NCI-H524 treated with DMSO at 0.1 percent for 48 hours (cell line): ENCODE measurements around the gene GRIK1.

ENCODE experiments used
- DNase-seq: peaks from one replicate; lab custom pipeline; 2025; lab: John Stamatoyannopoulos, UW

Gene GRIK1

DNA sequence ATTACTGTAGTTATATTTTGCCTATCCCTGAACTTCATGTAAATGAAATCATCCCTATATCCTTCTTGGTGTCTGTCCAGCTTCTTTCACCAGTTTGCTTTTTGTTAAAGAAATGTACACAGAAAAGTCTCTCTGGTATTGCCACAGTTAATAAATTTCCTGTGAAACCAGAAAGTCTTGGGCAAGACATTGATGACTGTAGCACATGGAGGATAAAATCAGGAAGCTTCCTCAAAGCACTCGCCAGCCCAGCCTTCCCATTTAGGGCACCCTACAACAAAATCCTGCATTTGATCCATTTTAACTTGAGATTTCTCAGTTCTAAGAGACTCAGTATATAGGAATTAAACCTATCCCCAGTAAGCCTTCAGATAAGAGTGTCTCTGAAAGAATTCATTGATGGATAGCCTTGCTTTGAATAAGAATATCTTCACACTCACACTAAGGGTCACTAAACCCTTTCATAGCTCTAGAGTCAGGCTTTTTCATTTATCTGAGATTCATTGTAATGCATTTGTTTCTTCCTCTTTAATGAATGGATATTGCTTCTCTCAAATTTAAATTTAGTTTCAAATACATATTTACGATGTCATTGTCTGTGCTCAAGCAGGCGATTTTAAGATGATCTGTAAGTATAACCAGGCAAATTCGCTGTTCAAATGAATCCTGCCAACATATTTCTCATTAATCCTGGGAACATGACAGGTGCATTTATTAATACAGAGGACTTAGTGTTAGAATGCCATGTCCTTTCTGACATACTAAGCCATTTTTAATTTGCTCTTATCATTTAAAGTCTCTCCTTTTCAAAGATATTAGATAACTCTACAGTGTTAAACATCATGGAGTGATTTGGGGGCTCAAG is 153.1 kb downstream of the GRIK1 start:
- no peak for DNase-seq

DNA sequence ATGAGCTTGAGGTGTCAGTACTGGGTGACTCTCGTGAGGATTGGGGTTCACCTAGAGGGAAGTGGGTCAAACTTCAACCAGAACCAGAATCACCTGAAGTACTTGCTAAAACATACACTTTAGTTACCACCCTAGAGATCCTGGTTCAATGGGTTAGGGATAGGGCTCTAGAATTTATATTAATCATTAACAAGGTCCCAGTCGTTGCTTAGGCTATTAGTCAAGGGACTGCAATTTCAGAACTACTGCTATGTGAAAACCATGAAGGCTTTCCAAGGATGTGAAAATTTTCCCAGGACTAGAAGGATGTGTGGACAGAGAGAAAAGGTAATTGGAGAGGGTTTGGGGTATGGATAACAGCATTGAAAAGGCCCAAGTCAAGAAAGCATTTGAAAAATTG is 162.6 kb downstream of the GRIK1 start:
- no peak for DNase-seq

DNA sequence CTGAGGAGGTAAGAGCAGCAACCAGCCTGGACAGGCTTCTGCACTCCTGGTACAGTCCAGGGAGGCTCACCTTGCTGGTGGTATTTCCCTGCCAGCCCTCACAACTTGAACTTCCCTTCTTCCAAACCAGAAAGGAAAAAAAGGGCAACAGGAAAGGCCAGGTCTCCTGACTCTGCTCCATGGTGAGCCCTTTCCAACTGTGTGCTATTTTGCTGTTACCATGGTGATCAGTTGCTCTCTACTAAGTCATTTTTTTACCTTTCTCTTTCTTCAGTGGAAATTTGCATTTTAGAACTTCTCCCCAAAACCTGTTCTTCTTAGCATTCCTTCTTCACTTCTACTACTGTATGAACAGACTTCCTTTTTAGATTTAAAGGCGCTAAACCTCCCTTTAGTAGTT is 164.3 kb downstream of the GRIK1 start:
- DNase-seq = no peak

DNA sequence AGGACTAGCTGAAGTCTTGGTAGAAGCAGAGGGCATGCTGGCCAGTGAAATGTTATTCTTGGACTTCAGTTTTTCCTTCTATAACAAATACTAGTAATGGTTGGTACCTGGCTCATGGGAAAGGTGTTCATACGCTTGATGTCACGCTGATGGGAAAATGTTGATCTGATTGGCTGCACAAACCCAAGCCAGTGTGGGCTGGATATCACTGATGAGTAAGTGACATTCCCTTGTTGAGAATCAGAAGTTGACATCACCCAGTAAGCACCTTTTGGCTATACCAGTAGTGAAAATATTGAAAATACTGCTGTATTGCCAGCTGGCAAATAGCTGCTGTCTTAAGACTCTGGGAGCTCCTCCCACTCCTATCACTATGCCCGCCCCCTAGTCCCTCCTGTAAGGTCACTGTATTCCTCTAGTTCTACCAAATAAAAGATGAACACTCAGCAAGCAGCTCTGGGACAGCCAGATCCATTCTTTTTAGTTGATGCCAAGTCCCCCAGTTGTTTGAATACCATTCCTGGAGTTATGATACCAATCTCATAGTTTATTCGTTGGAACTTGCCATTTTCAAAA is 168.2 kb downstream of the GRIK1 start:
- no peak for DNase-seq

DNA sequence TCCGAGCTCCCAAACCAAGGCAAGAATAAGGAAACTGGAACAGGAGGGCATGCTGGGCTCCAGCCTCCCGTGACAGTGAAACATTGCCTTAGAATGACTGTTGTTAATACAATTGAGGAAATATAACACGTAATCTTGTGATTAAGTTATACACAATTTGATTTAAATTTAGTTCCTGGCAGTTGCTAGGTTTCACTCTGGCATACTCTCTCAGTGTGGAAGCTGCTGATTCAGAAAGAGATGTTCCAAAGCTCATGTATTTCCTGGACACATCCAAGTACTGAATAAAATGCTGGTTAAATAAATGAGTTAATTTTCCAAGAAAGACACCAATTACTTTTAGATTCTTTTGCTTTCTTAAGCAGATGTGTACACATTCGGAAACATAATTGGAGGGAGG is 176.1 kb downstream of the GRIK1 start:
- DNase-seq = no peak

DNA sequence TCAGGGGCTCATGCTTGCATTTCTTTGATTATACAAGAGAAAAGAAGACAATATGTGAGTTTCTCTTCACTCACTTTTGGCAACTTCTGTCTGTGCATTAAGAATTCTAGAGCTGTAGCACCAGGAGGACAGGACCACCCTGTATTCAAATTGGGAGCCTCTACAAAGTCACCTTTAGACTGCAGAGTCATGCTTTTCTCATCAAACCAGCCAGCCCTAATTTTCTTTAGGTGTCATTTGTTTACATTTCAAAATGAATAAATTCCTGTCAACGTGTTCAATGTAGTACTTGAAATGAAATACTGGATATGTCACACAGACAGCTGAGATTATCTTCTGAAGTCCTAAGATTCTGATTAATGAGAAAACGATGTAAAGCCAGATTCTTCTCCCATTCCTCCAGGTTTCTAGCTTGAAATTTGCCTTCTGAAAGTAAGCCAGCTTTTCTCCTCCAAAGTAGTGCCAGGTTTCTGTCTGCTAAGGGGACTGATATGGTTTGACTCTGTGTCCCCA is 177.2 kb downstream of the GRIK1 start:
- no peak for DNase-seq

DNA sequence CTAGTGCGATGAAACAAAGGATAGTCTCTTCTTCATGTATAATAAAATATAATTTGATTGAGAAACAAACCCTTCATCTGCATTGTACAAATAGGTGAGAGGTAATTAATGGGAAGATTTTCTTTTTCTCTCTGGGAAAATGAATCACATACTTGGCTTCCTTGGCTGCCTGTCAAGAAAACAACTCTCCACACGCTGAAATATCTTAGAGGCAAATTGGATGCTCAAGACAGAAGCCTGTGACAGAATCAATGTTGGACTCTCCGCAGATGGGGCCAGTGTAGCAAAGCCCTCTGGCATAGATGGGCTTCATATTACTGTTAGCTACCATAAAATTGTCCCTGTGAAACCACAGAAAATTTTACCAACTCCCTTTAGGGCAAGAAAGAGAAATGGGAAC is 186.6 kb downstream of the GRIK1 start:
- no peak for DNase-seq

DNA sequence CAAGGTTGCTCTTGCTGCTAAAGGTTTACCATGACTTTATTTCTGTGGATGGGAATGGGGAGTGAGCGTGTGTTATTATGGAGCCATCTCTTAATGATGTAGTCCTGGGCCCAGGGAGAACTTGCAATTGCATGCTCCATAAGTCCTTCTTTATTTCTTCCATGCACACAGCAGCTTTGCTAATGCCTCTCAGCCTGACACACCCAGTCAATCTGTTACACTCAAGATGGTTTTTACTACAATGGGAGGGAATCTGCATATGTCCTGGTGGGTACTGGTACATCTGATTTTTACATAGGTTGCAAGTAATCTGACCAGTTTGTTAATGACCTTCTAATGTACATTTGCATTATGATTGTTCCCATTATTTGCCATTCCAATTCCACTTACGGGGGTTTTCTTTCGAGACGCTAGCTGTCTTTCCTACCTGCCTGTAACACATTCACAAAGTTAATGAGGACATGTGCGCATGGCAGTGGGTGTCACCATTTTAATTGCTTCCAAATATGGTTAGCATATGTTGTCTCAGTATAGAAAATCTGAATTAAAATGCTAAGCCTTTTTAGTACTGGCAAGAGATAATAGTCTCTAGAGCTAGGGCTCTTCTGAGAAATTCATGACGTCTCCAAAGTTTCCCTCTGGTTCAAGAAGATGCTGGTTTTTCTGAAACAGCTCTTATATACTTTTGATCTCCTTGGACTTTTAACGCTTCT is 188.2 kb downstream of the GRIK1 start:
- peak; percentile 91 for DNase-seq

DNA sequence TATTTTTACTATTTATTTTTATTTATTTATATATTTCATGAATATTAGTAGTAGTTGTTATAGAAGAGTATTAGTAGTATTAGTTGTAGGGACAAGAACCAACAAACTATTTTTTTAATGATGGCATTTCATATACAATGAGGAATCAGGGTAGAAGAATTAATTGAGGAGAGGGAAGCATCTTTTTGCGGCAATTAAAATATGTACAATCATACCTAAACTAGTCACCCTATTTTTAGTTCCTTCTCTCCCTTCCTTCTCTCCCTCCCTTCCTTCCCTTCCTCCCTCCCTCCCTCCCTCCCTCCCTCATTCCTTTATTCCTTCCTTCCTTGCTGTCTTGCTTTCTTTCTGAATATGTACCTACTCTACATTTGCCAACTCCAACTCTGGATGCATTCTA is 189.8 kb downstream of the GRIK1 start:
- no peak for DNase-seq

DNA sequence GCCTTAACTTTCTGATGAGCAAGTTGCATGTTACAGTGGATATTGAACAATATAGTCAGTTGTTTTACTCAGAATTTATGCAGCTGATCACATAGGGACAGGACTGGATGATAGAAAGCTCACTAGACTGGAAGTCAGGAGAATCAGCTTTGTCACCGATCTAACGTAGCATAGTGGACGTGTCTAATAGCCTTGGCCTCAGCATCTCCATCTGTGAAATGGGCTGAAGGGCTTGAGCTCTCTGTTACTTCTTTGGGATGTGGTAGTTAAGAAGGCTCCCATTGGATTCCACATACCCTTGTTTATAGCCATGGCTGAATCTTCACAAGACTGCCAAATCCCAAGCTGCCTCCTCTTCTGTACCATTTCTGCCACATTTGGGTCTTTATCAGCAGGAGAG is 190.6 kb downstream of the GRIK1 start:
- no peak for DNase-seq

DNA sequence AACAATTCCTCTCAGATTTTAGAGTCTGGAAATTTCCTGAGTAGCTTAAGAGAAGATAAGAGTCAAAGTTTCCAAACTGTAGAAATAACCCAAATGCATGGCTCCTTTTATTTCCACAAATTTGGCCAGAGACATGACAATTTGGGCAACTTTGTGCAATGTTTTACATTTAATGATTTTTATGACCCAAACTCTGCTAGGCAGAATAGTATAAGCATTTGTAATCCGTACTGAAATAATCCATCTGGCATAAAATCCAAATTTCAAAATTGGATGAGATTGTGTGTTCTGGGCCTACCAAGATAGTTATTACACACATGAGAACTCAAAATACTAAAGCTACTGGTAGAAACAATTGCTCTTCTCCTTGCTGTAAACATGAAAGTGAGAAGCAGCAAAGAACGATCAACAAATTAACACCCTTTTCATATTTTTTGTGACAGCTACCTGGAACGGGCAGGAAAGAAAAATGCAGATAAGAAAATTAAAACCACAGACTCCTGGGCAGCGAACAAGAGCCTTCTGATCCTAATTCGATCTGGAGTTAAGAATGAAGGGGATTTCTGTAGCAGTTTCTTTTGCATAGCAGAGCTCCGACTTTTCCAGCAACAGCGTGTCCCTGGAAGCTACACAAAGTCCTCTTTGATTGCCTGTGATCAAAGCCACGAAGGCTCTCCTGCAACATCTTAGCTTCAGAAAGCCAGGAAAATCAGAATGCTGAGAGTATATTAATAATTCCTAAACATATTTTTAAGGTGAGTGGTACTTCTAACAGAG is 191.2 kb downstream of the GRIK1 start:
- no peak for DNase-seq

DNA sequence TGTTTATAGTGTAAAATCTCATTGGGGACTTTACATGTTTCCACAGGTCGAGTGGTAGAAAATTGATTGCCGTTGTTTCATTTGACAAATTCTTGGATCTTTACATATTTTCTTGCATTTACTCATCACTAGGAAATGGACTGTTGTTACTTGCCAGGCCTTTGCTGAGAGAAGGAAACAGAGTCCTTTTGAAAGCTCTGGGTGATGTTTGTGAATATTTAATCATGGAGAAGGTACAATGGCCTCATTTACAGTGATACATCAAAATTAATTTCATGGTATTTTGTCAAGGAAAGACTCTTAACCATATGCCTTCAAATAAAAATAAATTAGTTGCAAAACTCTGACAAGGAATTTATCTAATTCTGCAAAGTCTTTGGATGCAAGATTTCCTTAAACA is 198.0 kb downstream of the GRIK1 start:
- DNase-seq = no peak

DNA sequence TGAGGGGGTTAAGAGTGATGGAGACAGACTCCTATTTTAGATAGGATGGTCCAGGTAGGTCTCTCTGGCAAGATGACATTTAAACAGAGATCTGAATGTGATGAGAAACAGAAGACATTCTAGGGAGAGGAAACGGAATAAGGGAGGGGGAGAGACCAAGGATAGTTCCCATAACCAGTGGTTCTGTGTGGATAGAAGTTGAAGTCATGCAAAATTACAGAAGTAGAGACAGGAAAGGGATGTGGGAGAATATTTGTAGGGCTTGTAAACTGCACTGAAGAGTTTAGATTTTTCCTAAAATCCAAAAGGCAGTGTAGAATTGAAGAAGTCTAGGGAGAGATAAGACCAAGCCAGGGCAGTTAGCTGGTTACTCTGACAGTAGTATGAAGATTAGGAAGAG is 200.6 kb downstream of the GRIK1 start:
- DNase-seq = no peak

DNA sequence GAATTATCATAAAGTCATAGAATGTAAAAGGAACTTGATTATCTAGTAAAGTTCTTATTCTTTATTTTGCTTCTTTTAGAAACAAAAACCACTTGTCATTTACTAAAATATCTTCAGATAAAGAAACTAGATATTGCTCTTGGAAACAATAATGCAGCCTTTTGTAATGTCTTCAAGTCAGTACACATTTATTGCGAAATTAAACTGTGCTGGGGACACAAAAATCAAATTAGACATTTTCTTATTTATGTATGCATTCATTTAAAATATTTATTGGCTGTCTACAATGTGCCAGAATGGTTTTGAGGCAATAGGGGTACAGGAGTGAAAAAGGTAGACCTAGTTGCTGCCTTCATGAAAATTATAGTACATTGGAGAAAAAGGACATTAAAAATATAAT is 201.1 kb downstream of the GRIK1 start:
- DNase-seq = no peak

DNA sequence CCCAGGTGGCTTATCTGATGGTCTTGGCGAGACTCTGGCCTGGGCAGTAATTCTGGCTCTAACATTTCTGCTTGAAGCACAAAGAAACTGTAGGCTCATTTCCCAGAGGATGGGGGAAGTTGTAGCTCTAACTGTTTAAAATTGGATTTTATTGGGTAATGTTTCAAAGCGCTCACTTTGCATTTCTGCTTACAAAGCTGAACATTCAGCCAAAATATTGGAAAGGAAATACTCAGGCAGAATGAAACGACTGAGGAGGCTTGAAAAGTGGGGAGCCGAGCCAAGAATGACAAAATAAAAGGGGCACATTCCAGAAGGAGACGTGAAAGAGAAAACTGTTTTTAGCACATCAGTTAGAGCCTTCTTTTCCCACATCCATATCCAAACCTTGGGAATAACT is 202.6 kb downstream of the GRIK1 start:
- DNase-seq = no peak

DNA sequence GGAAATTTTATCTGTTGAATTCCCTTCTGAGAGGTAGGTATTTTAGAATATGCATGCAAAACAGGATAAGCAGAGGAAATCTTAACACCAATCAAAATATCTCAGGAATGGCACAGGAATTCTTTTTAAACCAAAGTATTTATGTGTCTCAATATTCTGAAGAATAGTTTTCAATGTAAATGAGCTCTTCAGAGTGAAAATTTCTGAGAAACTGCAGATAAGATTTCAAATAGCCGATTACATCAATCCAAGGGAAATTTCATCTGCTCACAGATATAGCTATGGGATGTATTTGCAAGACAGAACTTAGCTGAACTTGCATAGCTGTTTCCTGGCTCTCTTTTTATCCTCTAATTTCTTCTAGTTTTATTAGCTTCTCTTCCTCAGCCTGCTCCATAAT is 209.5 kb downstream of the GRIK1 start:
- no peak for DNase-seq

DNA sequence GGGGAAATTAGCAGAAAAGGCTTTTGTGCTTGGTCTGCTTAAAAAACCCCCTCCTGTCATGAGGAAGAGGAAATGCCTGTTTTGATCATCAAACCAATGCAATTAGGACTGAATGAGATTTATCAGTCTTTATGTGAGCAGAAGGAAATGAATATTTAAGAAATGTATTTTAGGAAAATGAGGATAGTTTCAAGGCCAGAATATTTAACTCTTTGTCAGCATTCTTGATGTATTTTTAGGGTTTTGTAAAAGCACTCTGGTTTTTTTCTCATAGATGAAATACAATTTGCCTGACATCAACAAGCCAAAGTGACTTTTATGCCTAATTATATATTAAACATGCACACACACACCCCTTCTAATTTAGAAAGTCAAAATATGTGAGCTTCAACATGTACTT is 213.8 kb downstream of the GRIK1 start:
- DNase-seq = no peak

DNA sequence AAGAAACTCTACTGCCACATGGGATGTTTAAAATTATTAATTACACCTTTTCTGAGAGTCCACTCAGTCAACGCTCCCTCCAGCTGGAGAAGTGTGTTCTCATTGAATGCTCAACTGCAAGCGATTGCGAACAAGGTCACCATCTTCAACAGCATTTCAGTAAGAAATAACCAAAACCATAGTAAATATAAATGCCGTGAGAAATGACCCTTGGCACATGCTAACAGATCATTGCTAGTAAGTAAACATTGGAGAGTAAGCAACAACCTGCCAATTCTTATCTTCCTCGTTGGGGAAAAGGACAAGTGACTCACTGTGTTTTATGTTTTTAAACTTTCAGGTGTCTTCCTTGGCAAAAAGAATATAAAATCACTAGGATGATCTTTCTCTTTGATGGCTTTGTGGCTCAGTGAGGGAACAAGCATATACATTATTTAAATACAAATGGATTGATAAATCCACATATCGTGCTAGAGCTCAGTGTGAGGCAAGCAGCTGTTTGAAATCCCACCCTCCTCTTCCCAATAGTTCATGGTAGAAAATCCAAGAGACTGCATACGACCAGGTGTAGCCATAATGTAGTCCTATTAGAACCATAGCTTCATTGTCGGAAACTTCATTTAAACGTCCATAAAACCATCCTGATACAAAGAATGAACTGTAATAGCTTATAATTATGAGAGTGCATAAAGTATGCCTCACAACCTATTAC is 214.6 kb downstream of the GRIK1 start:
- DNase-seq = no peak

DNA sequence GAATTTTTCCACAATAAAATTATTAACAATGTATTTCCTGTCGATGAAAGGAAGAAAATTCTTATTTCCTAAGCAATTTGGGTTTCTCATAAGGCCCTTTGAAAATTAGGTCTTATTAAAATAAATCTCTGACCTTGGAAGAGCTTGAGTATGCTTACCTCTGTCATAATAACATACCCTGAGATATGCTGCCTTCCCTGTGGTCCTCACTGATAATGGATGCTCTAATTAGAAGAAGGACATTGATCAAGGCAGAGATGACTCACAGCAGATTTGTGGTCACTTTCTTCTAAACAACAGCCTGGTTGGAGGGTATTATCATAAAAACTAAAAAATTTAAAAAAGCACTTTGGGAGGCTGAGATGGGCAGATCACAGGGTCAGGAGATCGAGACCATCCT is 217.8 kb downstream of the GRIK1 start:
- DNase-seq = no peak

DNA sequence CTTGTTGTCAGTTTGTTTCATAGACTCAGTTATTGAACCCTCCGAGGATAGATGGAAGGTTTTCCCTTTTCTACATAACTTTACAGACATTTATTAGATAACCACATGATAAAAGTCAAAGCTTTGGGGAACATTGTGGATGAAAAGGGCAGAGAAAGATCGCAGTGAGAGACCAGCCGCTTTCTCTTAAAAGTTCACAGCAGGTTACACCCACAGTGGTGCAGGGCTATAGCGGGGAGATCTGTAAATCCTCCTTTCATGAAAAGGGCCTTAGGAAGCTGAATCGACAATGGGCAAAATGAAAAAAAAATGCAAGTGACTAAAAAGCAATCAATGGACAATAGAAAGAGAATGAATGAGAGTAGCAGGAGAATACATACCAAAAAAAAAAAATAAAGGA is 218.6 kb downstream of the GRIK1 start:
- no peak for DNase-seq

DNA sequence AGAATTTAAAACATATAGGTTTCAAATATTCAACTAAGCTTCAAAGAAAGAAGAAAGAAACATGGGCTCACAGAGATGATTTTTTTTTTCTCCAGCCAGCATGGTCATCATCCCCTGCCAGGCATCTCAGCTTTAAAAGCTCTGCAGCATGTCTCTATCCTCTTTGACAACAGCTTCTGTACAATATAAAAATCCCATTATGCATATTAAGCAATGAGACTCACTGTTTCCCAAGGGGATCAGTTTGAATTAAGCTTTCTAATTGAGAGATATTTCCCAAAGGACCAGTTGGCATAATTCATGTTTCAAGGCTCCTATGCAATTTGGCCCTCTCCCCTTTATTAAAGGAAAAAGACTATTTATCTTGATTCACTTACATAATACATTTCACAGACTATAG is 220.3 kb downstream of the GRIK1 start:
- DNase-seq = peak; percentile 59
